ENCODE results near the gene NLRC5.

Gene NLRC5

DNA sequence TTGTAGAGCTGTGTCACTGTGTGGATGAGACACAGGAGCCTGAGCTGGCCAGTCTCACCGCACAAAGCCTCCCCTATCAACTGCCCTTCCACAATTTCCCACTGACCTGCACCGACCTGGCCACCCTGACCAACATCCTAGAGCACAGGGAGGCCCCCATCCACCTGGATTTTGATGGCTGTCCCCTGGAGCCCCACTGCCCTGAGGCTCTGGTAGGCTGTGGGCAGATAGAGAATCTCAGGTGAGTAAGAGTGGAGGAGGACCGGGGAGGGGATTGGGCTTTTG, 37.4 kb downstream of the NLRC5 start:
- DNase-seq: no peak

DNA sequence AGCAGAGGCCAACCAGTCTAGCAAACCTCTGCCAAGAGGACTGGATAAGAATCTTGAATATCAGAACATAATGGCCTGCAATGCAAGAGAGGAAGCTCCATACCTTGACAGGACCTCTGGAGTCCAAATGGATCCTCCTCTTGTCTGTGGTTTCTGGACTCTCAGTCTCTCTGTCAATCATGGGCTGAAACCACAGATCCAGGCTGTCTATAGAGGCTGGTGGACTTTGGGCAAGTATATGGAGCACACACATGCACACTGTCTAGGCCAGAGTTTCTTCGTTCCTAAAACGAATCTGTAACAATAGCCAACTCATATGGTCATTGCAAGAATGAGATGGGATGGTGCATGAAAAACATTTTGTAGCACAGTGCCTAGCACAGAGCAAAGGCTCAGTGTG, 37.7 kb downstream of the NLRC5 start:
- DNase-seq: no peak

DNA sequence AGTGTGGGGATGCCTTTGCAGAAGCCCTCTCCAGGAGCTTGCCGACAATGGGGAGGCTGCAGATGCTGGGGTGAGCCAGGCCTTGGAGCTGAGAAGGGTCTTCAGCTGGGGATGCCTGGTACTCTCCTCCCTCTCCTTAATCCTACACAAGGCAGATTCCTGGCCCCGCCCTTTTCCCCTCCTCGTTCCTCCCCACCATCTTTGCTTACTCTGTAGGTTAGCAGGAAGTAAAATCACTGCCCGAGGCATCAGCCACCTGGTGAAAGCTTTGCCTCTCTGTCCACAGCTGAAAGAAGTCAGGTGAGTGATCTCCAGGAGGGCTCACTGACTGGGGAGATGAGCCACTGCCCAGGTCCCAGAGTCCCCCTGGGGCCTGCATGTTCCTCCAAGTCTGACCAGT, 38.7 kb downstream of the NLRC5 start:
- DNase-seq: no peak

DNA sequence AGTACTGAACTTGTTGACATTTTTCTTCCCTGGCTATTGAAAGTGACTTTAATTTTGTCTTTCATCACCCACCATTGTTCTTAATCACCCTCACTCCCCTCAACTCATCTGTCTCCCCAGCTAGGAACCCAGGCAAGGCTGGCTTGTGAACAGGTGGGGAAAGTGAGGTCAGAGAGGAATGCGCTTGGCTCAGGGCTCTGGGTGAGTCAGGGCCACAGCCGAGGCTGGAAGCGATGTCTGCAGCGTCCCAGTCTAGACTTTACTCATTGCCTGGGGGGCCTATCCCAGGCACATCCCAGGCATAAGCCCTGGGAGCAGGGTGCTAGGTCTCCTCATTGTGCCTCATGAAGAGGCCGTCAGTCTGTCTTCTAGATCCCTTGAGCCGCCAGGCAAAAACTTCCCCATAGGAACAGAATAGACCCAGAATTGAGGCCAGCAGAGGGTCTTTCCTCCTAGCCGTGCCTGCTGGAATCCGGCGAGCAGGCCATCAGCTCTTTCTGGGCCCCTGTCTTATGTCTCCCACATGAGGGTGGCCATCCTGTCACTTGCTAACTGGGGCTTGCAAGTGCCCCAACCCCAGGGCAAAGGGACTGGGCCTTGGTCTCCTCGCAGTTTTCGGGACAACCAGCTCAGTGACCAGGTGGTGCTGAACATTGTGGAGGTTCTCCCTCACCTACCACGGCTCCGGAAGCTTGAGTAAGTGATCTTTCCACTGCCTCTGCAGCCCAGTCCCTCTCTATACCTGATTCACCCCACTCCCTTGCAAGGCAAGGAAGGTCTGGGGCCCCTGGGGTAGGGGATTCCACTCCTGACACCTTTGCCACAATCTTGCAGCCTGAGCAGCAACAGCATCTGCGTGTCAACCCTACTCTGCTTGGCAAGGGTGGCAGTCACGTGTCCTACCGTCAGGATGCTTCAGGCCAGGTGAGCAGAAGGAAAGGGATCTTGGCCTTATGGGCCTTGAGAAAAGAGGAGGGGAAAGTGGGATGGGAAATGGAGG, 40.1 kb downstream of the NLRC5 start:
- no peak for DNase-seq

DNA sequence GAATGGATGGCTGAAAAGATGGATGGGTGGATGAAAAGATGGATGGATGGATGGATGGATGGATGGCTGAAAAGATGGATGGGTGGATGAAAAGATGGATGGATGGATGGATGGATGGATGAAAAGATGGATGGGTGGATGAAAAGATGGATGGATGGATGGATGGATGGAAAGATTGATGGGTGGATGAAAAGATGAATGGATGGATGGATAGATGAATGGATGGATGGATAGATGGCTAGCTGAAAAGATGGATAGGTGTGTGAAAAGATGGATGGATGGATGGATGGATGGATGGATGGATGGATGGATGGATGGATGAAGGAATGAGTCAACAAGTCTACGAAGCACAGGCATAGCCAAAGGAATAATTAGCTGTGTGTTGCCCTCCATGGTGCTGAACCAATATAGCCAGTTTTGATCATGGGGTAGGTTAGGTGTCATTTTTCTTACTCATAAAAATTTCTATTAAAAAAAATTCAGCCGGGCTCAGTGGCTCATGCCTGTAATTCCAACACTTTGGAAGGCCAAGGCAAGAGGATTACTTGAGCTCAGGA, 41.1 kb downstream of the NLRC5 start:
- no peak for DNase-seq

GRCh38 chr16:57031156-57031555, 41.8 kb downstream of the NLRC5 start:
- no peak for DNase-seq

DNA sequence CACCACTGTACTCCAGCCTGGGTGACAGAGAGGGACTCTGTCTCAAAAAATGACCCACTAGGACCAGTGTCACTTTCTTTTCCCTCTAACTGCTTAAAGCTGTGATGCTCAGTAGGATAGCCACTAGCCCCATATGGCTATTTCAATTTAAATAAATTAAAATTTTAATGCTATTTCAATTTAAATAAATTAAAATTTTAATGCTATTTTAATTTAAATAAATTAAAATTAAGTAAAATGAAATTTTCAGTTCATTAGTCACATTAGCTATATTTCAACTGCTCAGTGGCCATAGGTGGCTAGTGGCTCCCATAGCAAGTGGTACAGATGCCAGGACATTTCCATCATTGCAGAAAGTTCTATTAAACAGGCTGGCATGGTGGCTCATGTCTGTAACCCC, 43.0 kb downstream of the NLRC5 start:
- no peak for DNase-seq

GRCh38 chr16:57032931-57033330, 43.6 kb downstream of the NLRC5 start:
- DNase-seq: no peak

- no peak for DNase-seq
Measured at GRCh38 chr16:57036315-57036714, 47.0 kb downstream of the NLRC5 start.

GRCh38 chr16:57036945-57037344, 47.6 kb downstream of the NLRC5 start:
- DNase-seq: no peak

- DNase-seq: no peak
Measured at GRCh38 chr16:57038166-57038565, 48.8 kb downstream of the NLRC5 start.

- DNase-seq: no peak
Measured at GRCh38 chr16:57039148-57039812, 49.9 kb downstream of the NLRC5 start.

DNA sequence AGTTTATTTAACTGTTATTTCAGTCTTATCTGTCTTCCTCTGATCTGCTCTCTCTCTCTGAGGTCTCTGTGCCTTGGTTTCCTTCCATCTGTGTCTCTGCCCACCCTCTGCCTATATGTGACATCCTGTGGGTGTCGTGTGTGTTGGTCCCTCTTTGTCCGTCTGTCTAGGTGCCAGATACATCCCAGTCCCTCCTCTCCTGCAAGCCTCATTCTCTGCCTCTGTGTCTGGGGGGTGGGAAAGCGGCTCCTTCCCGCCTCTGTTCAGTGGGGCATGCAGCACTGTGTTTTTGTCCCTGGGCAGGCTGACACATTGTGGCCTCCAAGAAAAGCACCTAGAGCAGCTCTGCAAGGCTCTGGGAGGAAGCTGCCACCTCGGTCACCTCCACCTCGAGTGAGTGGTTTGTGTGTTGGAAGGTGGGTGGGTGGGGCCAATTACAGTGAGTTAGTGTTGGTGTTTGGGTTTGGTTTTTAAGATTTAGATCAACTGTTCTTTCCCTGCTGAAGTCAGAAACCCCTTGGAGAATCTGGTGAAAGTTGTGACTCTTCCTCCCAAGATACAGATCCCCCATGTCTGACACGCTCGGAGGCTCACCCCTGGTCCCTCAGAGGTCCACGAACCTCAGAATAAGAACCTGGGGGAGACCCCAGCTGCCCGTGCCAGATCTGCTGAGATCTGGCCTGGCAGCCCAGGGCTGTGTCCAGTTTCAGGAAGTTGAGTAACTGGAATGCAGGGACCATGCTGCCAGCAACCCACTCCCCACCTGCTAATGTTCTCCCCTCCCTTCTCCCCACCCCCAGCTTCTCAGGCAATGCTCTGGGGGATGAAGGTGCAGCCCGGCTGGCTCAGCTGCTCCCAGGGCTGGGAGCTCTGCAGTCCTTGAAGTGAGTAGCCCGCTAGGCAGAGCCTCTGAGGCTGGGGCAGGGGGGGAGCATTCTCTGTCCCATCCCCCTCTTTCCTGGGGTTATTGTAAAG, 52.1 kb downstream of the NLRC5 start:
- no peak for DNase-seq

- no peak for DNase-seq
Measured at GRCh38 chr16:57042157-57043111, 53.1 kb downstream of the NLRC5 start.

- DNase-seq: no peak
Measured at GRCh38 chr16:57043248-57043647, 53.9 kb downstream of the NLRC5 start.

DNA sequence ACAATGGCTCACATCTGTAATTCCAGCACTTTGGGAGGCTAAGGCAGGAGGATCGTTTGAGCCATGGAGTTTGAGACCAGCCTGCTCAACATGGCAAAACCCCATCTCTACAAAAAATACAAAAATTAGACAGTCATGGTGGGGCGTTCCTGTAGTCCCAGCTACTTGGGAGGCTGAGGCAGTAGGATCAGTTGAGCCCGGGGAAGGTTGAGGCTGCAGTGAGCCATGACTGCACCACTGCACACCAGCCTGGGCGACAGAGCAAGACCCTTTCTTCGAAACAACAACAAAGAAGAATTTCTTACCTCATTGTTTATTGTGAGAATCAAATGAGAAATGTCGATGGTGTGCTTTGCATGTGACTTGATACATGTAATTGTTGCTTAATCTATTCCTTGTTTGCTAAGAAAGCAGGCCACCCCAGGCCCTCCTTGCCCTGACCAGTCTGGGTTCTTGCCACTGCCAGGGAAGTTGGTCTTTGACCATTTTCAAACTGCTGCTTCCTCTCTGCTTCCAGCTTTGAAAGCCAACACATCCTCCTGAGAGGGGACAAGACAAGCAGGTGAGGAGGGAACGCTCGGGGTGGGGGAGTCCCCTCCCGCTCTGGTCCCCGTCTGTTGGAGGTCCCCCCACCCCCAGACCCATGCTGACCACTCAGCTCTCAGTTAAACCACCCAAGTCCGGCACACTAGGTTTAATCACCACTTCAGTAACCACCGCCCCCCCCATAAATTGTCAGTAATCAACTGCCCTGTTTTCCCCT, 55.8 kb downstream of the NLRC5 start:
- no peak for DNase-seq

GRCh38 chr16:57045694-57046381, 56.5 kb downstream of the NLRC5 start:
- DNase-seq: no peak

GRCh38 chr16:57048095-57048494, 58.7 kb downstream of the NLRC5 start:
- DNase-seq: no peak

DNA sequence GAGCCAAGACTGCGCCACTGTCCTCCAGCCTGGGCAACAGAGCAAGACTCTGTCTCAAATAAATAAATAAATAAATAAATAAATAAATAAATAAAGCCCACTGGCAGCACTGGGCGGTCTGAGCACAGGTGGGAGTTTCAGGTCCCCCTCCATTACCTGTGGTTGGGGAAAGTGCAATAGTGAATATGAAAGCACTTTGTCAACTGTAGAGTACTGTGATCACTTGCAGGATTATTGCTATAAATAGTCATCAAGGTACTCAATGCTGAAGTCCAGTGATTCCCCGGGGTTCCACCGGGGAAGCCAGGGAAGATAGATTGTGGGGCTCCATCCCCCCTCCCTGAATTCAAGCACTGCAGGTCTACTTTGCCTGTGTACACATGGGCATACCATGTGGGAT, 60.3 kb downstream of the NLRC5 start:
- DNase-seq: no peak

GRCh38 chr16:57051696-57052228, 62.4 kb downstream of the NLRC5 start:
- no peak for DNase-seq

Measured in NCI-H774 (cell line).